Heart right ventricle (tissue), 16 donors: ENCODE data around the gene DYRK1A. TPM values are rescaled to one million over a fixed set of nuclear protein-coding genes. Genes with fewer than 3 reads are reported as not detected.

ENCODE experiments used
- ATAC-seq, 8 donors: fragments of 200-7000 bp; cut with Tn5 transposase; one replicate each; pipeline ENCODE4 v1.9.1; 2020; ENCODE audit warnings: mild to moderate bottlenecking in 8 of 8, moderate library complexity in 8 of 8, moderate number of reproducible peaks in 1 of 8
- DNase-seq, 2 donors: peaks; one replicate each; pipeline ENCODE4 v3.0.0-alpha.2; 2020
- H3K27ac ChIP-seq, 10 donors: fragments of 200-600 bp; sonication (generic) in 2 of 10; one replicate each; pipeline versions ENCODE4 v1.5.0 to v1.8.0; 2020 to 2022; ENCODE audit warnings: mild to moderate bottlenecking in 3 of 10
- H3K27me3 ChIP-seq, 7 donors: fragments of 200-600 bp; one replicate each; pipeline ENCODE4 v1.8.0; 2021 to 2022; ENCODE audit warnings: mild to moderate bottlenecking in 2 of 7
- H3K36me3 ChIP-seq, 9 donors: fragments of 200-600 bp; sonication (generic) in 1 of 9; one replicate each; pipeline versions ENCODE4 v1.5.0 to v1.8.0; 2020 to 2022; ENCODE audit warnings: mild to moderate bottlenecking in 2 of 9
- H3K4me1 ChIP-seq, 9 donors: fragments of 200-600 bp; sonication (generic) in 1 of 9; one replicate each; pipeline versions ENCODE4 v1.5.0 to v1.8.0; 2020 to 2022; ENCODE audit warnings: mild to moderate bottlenecking in 4 of 9
- H3K4me3 ChIP-seq, 10 donors: fragments of 200-600 bp; sonication (generic) in 2 of 10; one replicate each; pipeline versions ENCODE4 v1.5.0 to v1.8.0; 2020 to 2022; ENCODE audit warnings: mild to moderate bottlenecking in 7 of 10, moderate library complexity in 2 of 10
- H3K9me3 ChIP-seq, 11 donors: fragments of 200-600 bp in 10 of 11; sonication (generic) in 2 of 11; one replicate each; pipeline versions ENCODE4 v1.5.0 to v1.8.0; 2013 to 2022; ENCODE audit warnings: mild to moderate bottlenecking in 2 of 11, control low read depth in 1 of 11, moderate library complexity in 1 of 11
- CTCF ChIP-seq, 9 donors: fragments of 200-600 bp; sonication (generic) in 2 of 9; IDR thresholded peaks; one replicate each; pipeline versions ENCODE4 v1.5.0 to v1.8.0; 2021 to 2022; ENCODE audit warnings: antibody characterized with exemption in 9 of 9, mild to moderate bottlenecking in 5 of 9, moderate library complexity in 1 of 9
- WGBS, 2 donors: extraction: QIAGEN DNeasy Blood & Tissue Kit; methylation state at CpG; one replicate each; pipeline ENCODE4 v1.1.7; 2013; ENCODE audit warnings: inconsistent platforms in 1 of 2; 5-methylcytosine and 5-hydroxymethylcytosine counted together
- intact Hi-C, 10 donors: fragments of 100-400 bp; cut with DNase I; formaldehyde crosslinking; loops; one replicate each; pipeline versions ENCODE4 v1.11.1 to v1.14.2; 2022
- polyA plus RNA-seq, 2 donors: library from polyadenylated mRNA; stranded (reverse); fragments of 200-250 nt; gene quantifications; one replicate each; pipeline ENCODE4 v1.2.3, GENCODE V29; 2013
- total RNA-seq, 10 donors: library from RNA; stranded (reverse); fragmentation: NEBNext Ultra II Directional in 3 of 10; extraction: Animal tissue kit (Norgen Biotek cat#: 25700) in 3 of 10; gene quantifications; one replicate each; pipeline versions ENCODE4 v1.2.1 to v1.2.4, GENCODE V29; 2021 to 2023
- donor health status: Arrhythmogenic right ventricular cardiomyopathy.
- donor health status: ischemic (EF 13 %, LVEDD 7.1; RV severe dilation, severe dysfunction).
- donor health status: healthy with polysubstance abuse.
- donor health status: DM: no; HTN: yes; CAD: no.
- donor health status: DM: no; HTN: no; CAD: no.
- donor health status: ischemic (EF 25% LVEDD 6.9; RV normal size, moderate dysfunction).
- donor health status: ischemic (EF 25% LVEDD 5.7; RV mildly dilated, moderate dysfunction).
- donor health status: healthy.
- donor health status: DM: yes; HTN: yes; CAD: no.
- donor health status: Ischemic cardiomyopathy.
- donor health status: ischemic (EF 35%, LVEDD 5.7; RV mildly dilated, moderate dysfunction).
- donor health status: nonischemic (EF 11% LVEDD 7.7; RV severe dilation, severe dysfunction).
- donor health status: DM: yes; HTN: yes; CAD: no.
- donor health status: PGD.
- donor health status: ischemic (EF 29% LVEDD 5.4; RV normal size, mild dysfunction).
- donor health status: nonischemic (EF 23%, LVEDD 6.1; RV moderate dilation, normal function).

The DYRK1A gene
- total and polyA plus RNA-seq, 12 donors = 24.7 to 94.2 (median 73.2) TPM

- 80 to 82% methylated on average over 6 of the region's 6 CpGs for WGBS, 2 donors
- H3K4me1 ChIP-seq = peaks cover 5 to 92% (median 81%) of the 10 kb centered on the region in 9 donors
- no peak for TF ChIP-seq CTCF (IDR thresholded peaks at IDR 0.05)
Observed at GRCh38 chr21:37396855-37397254, 30.3 kb downstream of the DYRK1A start.

GRCh38 chr21:37398697-37399096 is 32.1 kb downstream of the DYRK1A start:
- DNase-seq = no peak
- H3K4me3 ChIP-seq = peak overlapping the region in 1 of 10 donors; percentile 4
- H3K9me3 ChIP-seq = peaks cover 0 to 26% (median 8%) of the 10 kb centered on the region in 11 donors
- H3K4me1 ChIP-seq = peaks cover 5 to 75% (median 63%) of the 10 kb centered on the region in 9 donors
- ATAC-seq = no peak
- no peak overlapping the region for H3K27ac ChIP-seq
- TF ChIP-seq CTCF (IDR thresholded peaks at IDR 0.05) = no peak
- intact Hi-C loops = no loop called here
- 48 to 56% methylated on average over 5 of the region's 5 CpGs for WGBS, 2 donors
- no peaks in the 10 kb centered on the region for H3K36me3 ChIP-seq
- no peaks in the 10 kb centered on the region for H3K27me3 ChIP-seq

More at GRCh38 chr21:37396855-37397254, 30.3 kb downstream of the DYRK1A start:
- Histone ChIP-seq H3K4me3 (no peak overlapping the region), H3K9me3 (peaks cover 0 to 15% (median 1%) of the 10 kb centered on the region in 11 donors), H3K27ac (no peak overlapping the region), H3K36me3 (no peaks in the 10 kb centered on the region), H3K27me3 (no peaks in the 10 kb centered on the region)
- DNase-seq (no peak), ATAC-seq (peak in 3 of 8 donors; percentile 31 to 53 (median 38))
- intact Hi-C loops = no loop called here

GRCh38 chr21:37402251-37402867 is 35.8 kb downstream of the DYRK1A start:
- no peak overlapping the region for H3K27ac ChIP-seq
- 94 to 99% methylated on average over 3 of the region's 3 CpGs for WGBS, 2 donors
- H3K9me3 ChIP-seq = peaks cover 0 to 26% (median 8%) of the 10 kb centered on the region in 11 donors
- peaks cover under 1 to 74% (median 62%) of the 10 kb centered on the region in 9 donors for H3K4me1 ChIP-seq
- DNase-seq (no peak), ATAC-seq (no peak)
- no peaks in the 10 kb centered on the region for H3K36me3 ChIP-seq
- no peak for TF ChIP-seq CTCF (IDR thresholded peaks at IDR 0.05)
- intact Hi-C loops = no loop called here
- H3K27me3 ChIP-seq = no peaks in the 10 kb centered on the region
- no peak overlapping the region for H3K4me3 ChIP-seq

- ATAC-seq = peak in 3 of 8 donors; percentile 37 to 50 (median 39)
- WGBS, 2 donors = 57 to 61% methylated on average over 4 of the region's 4 CpGs
- TF ChIP-seq CTCF (IDR thresholded peaks at IDR 0.05) = peak in 1 of 9 donors; percentile 33
Observed at GRCh38 chr21:37405629-37406028, 39.1 kb downstream of the DYRK1A start.

More at GRCh38 chr21:37405629-37406028, 39.1 kb downstream of the DYRK1A start:
- peaks cover 0 to 74% (median 68%) of the 10 kb centered on the region in 9 donors for H3K4me1 ChIP-seq
- intact Hi-C loops = no loop called here
- no peak overlapping the region for H3K4me3 ChIP-seq
- DNase-seq = no peak
- peaks cover 0 to 23% (median 8%) of the 10 kb centered on the region in 11 donors for H3K9me3 ChIP-seq
- no peaks in the 10 kb centered on the region for H3K27me3 ChIP-seq
- H3K36me3 ChIP-seq = no peaks in the 10 kb centered on the region
- H3K27ac ChIP-seq = no peak overlapping the region
